Spleen (tissue), 3 donors: ENCODE measurements around the gene AKT2.

Experiments used
- POLR2A ChIP-seq, 3 donors: fragments of 450-650 bp; IDR thresholded peaks; one replicate each; pipeline ENCODE4 v1.5.1; 2017; ENCODE audit warnings: antibody characterized with exemption in 3 of 3, mild to moderate bottlenecking in 1 of 3
- POLR2AphosphoS5 ChIP-seq, 3 donors: sonication (generic); formaldehyde crosslinking; IDR thresholded peaks; one replicate each; pipeline ENCODE4 v1.5.1; 2017; ENCODE audit warnings: antibody characterized with exemption in 3 of 3

DNA sequence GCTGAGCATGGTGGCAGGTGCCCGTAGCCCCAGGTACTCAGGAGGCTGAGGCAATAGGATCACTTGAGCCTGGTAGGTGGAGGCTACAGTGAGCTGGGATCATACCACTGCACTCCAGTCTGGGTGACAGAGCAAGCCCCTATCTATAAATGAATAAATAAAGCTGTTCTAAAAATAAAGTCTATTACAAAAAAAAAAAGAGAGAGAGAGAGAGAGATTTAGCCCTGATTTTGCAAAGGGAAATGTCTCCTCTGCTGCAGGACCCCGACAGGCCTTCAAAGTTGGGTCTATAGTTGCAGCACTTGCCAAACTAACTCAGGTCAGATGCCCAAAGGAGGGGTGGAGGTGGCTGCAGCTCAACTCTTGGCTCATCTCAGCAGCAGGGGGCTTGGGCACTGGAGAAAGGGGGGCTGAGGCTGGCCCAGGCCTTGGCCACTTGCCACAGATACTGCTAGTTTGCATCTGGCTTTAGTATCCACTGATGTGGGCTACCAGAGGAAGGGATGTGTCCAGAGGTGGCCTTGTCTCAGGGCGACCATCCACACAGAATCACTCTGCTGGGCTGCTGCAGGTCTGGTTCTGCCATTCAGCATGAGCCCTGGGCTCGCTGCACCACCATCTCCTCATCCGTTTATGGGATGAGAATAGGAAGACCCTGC, 30.8 kb upstream of the AKT2 start:
- TF ChIP-seq POLR2AphosphoS5 (IDR thresholded peaks at IDR 0.05) (no peak), POLR2A (IDR thresholded peaks at IDR 0.05) (no peak)
